Inflammatory macrophage (primary cell): ENCODE data around the gene LAMC2.

Source experiments
- DNase-seq, 2 donors: peaks; one replicate each; pipeline ENCODE4 v3.0.0-alpha.2; 2020 to 2022

Gene LAMC2

DNA sequence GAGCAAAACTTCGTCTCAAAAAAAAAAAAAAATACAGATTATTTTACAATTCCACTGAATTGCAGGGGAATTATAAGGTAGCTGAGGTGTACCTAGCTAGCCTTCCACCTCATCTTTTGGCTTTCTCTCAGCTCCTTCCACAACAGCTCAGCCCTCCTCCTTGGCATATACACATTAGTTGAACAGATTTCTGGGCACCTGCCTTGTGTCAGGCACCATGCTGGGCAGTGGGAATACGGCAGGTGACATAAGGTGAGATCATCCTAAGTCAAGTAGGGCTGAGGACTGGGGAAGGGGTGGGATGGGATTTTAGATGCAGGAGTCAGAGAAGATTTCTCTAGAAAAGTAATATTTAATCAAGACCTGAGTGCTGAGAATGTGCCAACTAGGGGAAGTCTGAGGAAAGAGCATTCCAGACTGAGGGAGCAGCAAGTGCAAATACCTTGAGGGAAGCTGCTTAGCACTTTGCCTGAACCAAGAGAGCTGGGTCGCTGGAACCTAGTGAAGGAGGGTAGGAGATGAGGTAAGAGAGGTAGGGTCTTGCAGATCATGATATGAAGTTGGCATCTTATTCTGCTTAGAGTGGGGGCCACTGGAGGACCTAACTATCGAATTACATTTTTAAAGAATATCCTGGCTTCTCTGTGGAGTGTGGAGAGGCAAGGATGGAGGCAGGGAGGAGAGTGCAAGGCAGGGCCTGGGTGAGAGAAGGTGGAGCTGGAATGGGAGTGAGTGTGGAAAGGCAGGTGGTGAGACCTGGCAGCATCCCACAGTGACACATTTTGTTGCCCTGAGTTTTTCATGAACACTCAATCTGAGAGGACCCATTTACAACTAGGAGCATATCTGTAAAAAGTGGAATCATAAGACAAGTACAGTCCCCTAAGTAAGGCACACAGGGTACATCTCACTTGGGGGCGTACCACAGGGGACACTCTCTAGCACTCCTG, 28.2 kb downstream of the LAMC2 start:
- DNase-seq: no peak

- DNase-seq: no peak
Measured at GRCh38 chr1:183215076-183215720, 29.1 kb downstream of the LAMC2 start.

DNA sequence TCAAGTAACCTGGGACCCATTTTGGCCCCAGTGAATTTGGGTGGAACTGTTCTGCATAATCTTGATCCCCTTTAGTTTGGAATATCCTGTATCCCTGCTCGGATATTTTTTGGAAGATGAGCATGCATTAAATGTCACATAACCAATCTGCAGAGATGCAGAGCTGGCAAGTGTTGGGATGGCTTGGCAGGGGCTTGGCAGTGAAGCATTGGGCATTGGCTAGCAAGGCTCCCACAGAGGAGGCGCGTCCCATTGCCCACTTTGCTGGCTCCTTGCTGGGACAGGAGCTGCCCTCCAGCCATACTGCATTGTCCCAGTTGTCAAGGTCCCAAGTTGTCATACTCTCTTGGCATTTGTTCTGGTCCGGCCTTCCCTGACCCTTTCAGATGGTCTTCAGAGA, 29.9 kb downstream of the LAMC2 start:
- no peak for DNase-seq

- no peak for DNase-seq
Measured at GRCh38 chr1:183218027-183218618, 32.1 kb downstream of the LAMC2 start.

DNA sequence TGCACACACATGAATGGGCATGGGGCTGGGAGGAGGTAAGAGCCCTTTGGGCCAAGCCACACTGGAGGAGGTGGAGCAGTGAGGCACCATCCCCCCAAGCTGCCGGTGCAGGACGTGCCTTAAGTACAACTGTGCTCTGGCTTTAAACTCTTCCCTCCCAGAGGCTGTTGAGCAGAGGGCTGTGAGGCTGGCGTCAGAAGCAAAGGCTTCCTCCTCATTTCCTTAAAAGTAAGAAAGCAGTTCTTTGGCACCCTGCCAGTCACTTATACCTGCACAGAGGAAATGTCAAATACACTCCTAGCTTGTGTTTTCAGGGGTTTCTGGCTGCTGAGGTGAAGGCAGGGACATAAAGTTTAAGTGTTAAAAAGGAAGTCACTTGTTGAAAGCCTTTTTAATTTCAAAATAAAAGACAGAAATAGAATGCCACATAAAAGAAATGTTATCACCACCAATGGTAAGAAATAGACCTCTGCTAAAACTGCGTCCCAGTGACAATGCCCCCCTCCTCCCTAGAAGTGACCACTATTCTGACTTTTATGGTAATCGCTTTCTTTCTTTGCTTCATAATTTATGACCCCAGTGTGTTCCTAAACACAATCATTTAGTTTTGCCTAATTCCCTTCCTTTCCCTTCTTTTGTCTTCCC, 33.0 kb downstream of the LAMC2 start:
- DNase-seq: no peak

- no peak for DNase-seq
Measured at GRCh38 chr1:183219616-183220009, 33.5 kb downstream of the LAMC2 start.

DNA sequence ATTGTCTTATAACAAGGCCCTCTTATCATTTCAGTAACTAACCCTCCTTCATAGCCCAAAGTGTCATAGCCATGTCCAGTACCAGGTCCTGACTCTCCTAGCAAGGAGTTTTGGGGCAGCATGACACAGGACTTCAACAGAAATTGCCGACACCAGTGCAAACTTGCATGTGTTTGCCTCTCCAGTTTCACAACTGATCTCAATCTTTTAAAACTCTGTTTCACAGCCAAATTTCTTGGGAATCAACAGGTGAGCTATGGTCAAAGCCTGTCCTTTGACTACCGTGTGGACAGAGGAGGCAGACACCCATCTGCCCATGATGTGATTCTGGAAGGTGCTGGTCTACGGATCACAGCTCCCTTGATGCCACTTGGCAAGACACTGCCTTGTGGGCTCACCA, 36.8 kb downstream of the LAMC2 start:
- DNase-seq: no peak

DNA sequence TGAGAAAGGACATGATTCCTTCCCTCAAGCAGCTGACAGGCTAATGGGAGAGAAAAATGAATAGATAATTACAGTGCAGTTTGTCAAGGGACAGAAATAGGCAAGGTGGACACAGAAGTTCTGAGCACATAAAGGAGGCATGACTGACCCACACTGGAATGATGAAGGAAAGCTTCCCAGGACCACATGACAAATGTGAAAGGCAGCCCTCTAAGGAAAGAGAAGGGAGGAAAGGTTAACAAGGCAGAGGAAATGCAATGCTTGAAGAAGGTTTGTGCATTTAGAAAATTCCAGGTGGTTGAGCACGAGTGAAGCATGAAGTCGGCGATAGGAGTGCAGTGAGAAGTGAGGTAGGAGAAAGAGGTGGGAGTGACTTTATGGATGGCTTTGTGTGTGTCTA, 37.4 kb downstream of the LAMC2 start:
- DNase-seq: no peak

DNA sequence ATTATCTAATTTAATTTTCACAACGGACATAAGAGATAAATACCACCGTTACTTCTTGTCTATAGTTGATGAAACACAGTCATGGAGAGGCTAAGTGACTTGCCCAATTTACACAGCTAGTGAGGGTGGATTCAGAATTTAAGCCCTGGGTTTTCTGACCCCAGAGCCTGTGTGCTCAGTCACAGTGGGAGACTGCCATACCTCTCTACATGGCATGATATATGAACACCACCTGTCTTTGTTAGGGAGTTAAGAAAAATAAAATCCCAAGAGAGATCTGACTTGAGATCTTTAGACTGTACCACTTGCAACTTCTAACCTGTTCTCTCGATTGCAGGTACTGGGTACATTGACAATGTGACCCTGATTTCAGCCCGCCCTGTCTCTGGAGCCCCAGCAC, 40.3 kb downstream of the LAMC2 start:
- no peak for DNase-seq

- DNase-seq: no peak
Measured at GRCh38 chr1:183226963-183227362, 40.9 kb downstream of the LAMC2 start.

DNA sequence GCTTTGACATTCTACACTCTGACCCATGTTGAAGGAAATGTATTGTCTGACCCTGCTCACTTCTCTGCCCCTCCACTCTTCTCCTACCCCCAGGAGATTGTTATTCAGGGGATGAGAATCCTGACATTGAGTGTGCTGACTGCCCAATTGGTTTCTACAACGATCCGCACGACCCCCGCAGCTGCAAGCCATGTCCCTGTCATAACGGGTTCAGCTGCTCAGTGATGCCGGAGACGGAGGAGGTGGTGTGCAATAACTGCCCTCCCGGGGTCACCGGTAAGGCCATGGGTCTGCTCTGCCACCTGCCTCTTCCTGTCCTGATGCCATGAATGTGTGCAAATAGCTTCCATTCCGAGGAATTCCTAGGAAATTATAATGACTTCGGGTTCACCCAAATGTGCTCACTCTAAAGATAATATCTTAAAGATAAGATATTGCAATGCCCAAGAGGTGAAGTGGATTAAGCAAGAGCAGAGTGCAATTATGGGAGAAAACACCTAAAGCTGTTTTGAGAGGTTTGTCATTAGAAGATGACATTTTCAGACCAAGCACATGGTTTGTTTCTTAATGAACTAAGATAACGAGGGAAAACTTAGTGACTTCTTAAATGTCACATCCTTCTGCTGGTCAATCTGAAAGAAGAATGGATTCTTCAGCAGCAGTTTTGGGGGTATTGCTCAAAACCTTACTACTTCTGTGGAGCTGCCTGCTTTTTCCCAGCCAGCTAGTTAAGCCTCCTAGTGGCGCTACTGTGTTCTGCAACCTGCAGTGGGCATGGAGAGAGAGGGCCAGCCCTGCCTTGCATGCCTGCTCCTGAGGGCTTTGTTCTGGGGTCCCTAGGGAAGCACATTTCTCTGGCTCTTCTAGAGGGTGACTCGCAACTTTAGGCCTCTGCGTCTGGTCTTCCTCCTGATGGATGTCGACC, 41.6 kb downstream of the LAMC2 start:
- peak; percentile 41 to 57 for DNase-seq

DNA sequence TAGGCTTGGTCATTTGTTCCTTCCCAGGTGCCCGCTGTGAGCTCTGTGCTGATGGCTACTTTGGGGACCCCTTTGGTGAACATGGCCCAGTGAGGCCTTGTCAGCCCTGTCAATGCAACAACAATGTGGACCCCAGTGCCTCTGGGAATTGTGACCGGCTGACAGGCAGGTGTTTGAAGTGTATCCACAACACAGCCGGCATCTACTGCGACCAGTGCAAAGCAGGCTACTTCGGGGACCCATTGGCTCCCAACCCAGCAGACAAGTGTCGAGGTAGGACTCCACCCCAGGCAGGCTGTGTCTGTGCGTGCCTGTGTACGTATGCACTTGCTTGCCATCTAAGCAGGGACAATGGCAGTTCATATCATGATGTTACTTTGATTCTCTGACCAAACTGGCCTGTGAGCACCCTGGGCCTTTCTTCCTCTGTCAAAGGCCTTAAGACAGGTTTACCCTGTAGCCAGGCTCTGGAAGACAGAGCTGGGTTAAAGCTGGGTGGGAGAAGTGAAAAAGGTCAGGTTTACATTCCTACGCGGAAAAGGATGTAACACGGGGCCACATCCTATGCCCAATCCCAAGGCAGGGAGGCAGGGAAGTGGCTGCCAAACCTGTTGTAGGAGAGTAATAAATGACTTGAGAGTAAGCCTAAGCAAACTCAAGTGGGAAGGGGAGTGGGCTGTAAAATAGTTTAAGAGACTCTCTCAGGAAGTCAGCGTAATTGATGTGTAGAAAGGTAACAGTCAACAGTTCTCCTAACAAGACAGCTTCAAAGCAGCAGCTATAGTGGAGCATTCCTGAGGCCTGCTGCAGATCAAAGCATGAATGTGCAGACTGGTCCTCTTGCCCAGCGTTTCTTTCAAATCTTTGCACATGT, 42.5 kb downstream of the LAMC2 start:
- DNase-seq: no peak

DNA sequence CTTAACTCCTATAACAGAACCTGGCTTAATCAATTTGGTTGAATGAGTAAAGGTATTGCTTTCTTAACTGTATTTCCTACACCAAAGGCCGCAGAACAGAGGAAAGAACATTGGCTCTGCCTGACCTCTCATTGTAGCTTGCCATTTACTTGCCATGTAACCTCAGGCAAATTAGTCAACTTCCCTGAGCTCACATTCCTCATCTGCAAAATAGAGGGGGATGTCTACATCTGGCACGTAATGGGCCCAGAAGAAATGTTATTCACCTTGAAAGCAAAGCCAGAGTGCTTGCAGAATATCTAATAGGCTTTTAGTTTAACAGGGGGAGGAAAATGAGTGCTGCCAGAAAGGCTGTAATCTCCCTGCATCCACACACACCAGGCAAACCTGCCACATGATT, 44.3 kb downstream of the LAMC2 start:
- no peak for DNase-seq

DNA sequence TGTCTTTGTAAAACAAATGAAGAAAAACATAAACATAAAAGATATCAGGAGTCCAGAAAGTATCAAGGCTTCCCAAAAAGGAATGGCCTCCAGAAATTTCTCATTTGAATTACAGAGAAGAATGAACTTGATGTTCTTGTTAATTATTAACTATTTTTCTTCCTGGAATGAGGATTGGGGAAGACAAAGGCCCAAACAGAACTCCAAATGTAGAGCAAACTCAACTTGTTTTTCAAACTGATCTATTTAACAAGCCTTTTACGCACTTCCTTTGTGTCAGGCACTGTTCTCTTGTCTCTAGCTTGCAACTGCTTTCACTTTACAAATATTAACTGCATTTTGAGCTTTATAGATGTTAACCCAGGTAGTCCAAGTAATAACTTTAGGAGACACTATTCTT, 45.5 kb downstream of the LAMC2 start:
- no peak for DNase-seq

- DNase-seq: no peak
Measured at GRCh38 chr1:183233113-183233512, 47.0 kb downstream of the LAMC2 start.

- DNase-seq: peak; percentile 29 to 79
Measured at GRCh38 chr1:183234660-183235476, 48.8 kb downstream of the LAMC2 start.

DNA sequence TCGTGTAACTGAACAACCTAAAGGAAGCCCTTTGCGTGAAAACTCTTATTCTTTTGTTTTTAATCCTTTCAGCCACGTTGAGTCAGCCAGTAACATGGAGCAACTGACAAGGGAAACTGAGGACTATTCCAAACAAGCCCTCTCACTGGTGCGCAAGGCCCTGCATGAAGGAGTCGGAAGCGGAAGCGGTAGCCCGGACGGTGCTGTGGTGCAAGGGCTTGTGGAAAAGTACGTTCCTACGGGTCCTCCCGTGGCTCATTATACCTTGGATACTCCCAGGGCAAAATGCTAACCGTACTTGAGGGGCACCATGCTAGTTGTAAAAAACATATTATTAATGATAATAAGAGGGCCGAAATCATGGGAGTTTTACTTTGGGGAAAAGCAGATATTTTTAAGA, 49.4 kb downstream of the LAMC2 start:
- no peak for DNase-seq

DNA sequence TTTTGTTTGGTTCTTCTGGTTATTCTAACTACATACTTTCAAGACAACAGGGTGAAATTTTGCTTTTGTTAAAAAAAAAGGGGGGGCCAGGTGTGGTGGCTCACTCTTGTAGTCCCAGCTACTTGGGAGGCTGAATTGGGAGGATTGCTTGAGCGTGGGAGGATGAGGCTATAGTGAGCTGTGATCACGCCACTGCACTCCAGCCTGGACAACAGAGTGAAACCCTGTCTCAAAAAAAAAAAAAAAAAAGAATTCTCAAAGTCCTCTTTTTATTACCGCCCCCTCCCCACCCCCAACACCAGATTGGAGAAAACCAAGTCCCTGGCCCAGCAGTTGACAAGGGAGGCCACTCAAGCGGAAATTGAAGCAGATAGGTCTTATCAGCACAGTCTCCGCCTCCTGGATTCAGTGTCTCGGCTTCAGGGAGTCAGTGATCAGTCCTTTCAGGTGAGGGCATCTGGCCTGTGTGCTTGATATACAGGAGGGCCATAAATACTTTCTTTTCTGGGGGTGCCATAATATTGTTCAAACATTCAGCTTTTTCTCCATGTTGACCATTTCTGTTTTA, 50.2 kb downstream of the LAMC2 start:
- no peak for DNase-seq

DNA sequence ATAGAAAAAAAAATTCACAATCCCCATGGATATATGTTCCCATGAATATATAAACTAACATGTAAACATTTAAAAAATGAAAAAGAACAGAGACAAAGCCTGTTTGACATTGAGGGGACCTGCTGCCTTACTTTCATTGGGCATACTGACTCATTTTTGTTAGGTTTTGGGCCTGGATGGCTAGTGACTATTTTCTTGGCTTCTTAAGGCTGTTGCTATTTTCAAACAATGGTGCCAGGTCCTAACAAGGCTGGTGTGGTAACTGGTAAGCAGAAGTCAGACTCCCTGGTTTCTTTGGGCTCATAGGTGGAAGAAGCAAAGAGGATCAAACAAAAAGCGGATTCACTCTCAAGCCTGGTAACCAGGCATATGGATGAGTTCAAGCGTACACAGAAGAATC, 51.0 kb downstream of the LAMC2 start:
- no peak for DNase-seq

DNA sequence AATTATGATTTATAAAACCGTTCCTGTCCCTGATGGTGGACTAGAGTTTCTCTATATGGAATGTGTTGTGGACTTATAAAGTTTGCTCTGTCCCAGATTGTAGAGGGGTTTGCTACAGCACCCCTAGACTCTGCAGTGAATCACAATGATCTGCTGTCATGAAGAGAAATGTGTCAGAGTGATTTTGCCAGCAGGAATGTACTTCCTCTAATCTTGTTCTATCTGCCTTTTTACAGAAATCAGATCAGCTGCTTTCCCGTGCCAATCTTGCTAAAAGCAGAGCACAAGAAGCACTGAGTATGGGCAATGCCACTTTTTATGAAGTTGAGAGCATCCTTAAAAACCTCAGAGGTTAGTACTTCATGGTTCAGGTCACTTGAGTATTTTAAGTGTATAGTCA, 52.0 kb downstream of the LAMC2 start:
- DNase-seq: peak; percentile 18 to 45
